Neural crest cell (in vitro differentiated cells): ENCODE data around the gene ERN1. TPM values are rescaled to one million over a fixed set of nuclear protein-coding genes. Genes with fewer than 3 reads are reported as not detected.

ENCODE experiments used
- DNase-seq: peaks from one replicate; pipeline ENCODE4 v3.0.0; 2021; ENCODE audit warnings: low read depth, mixed read lengths, low spot score
- H3K27ac Mint-ChIP-seq: one replicate; pipeline ENCODE4 v1.8.0; 2021; ENCODE audit warnings: mild to moderate bottlenecking, mixed read lengths; ENCODE audit not compliant: unreplicated experiment
- H3K27me3 Mint-ChIP-seq: 2 replicates; pipeline ENCODE4 v1.8.0; 2021; ENCODE audit warnings: low read depth, mild to moderate bottlenecking, mixed read lengths
- H3K36me3 Mint-ChIP-seq: 2 replicates; pipeline ENCODE4 v1.8.0; 2021; ENCODE audit warnings: low read depth, mild to moderate bottlenecking, mixed read lengths
- H3K4me1 Mint-ChIP-seq: 2 replicates; pipeline ENCODE4 v1.8.0; 2021; ENCODE audit warnings: mixed read lengths
- H3K4me3 Mint-ChIP-seq: one replicate; pipeline ENCODE4 v1.8.0; 2021; ENCODE audit warnings: mild to moderate bottlenecking, mixed read lengths
- H3K9me3 Mint-ChIP-seq: 2 replicates; pipeline ENCODE4 v1.8.0; 2021; ENCODE audit warnings: mixed read lengths
- CTCF ChIP-seq: fragments of 200-600 bp; sonication (generic); conservative IDR thresholded peaks from 2 replicates; pipeline ENCODE4 v1.5.0; 2021; ENCODE audit warnings: antibody characterized with exemption, mild to moderate bottlenecking
- total RNA-seq: library from RNA; stranded (reverse); gene quantifications from 2 replicates; pipeline ENCODE4 v1.2.1, GENCODE V29; 2021

ERN1 gene
- total RNA-seq, 1 donor from 2014 or later = 8.5 TPM

GRCh38 chr17:64058621-64059020 is 71.3 kb downstream of the ERN1 start:
- H3K4me3 Mint-ChIP-seq = no peak overlapping the region
- no peak for DNase-seq
- no peak overlapping the region for H3K27ac Mint-ChIP-seq
- H3K36me3 Mint-ChIP-seq = peaks cover 3% of the 10 kb centered on the region
- no peaks in the 10 kb centered on the region for H3K9me3 Mint-ChIP-seq
- no peaks in the 10 kb centered on the region for H3K4me1 Mint-ChIP-seq
- no peak for TF ChIP-seq CTCF
- no peaks in the 10 kb centered on the region for H3K27me3 Mint-ChIP-seq

- H3K4me1 Mint-ChIP-seq = no peaks in the 10 kb centered on the region
- TF ChIP-seq CTCF = no peak
- H3K27ac Mint-ChIP-seq = no peak overlapping the region
- no peaks in the 10 kb centered on the region for H3K9me3 Mint-ChIP-seq
- DNase-seq = no peak
- H3K36me3 Mint-ChIP-seq = peaks cover 6% of the 10 kb centered on the region
- no peak overlapping the region for H3K4me3 Mint-ChIP-seq
- no peaks in the 10 kb centered on the region for H3K27me3 Mint-ChIP-seq
Measured at GRCh38 chr17:64057701-64058263, 72.2 kb downstream of the ERN1 start.

- Mint-ChIP-seq H3K9me3 (no peaks in the 10 kb centered on the region), H3K27me3 (no peaks in the 10 kb centered on the region), H3K4me1 (no peaks in the 10 kb centered on the region), H3K4me3 (no peak overlapping the region), H3K27ac (no peak overlapping the region), H3K36me3 (peaks cover 6% of the 10 kb centered on the region)
- no peak for TF ChIP-seq CTCF
- no peak for DNase-seq
Measured at GRCh38 chr17:64056269-64057005, 73.5 kb downstream of the ERN1 start.

- H3K27ac Mint-ChIP-seq = no peak overlapping the region
- H3K9me3 Mint-ChIP-seq = no peaks in the 10 kb centered on the region
- no peak for DNase-seq
- peaks cover 6% of the 10 kb centered on the region for H3K36me3 Mint-ChIP-seq
- no peak for TF ChIP-seq CTCF
- H3K27me3 Mint-ChIP-seq = no peaks in the 10 kb centered on the region
- H3K4me1 Mint-ChIP-seq = no peaks in the 10 kb centered on the region
- no peak overlapping the region for H3K4me3 Mint-ChIP-seq
Measured at GRCh38 chr17:64055183-64056142, 74.5 kb downstream of the ERN1 start.

GRCh38 chr17:64054304-64054703 is 75.6 kb downstream of the ERN1 start:
- Mint-ChIP-seq H3K4me3 (no peak overlapping the region), H3K9me3 (no peaks in the 10 kb centered on the region), H3K27me3 (no peaks in the 10 kb centered on the region), H3K4me1 (no peaks in the 10 kb centered on the region), H3K36me3 (peaks cover 3% of the 10 kb centered on the region), H3K27ac (no peak overlapping the region)
- no peak for DNase-seq
- TF ChIP-seq CTCF = no peak
